Umbilical cord (tissue), 2 donors: Measurements from ENCODE around the gene ADI1. TPM values are rescaled to one million over a fixed set of nuclear protein-coding genes. Genes with fewer than 3 reads are reported as not detected.
"Not testable (repeated sequence)": the region's sequence is repeated elsewhere in the genome, so short reads cannot be mapped to it uniquely, and the experiment has no call there.

Source experiments
- DNase-seq: peaks from one replicate; pipeline ENCODE4 v3.0.0-alpha.2; 2015; ENCODE audit warnings: low spot score
- total RNA-seq: library from RNA; depleted of rRNA; stranded (reverse); fragments of >200 nt; gene quantifications from one replicate; pipeline ENCODE4 v1.2.3, GENCODE V29; 2014; ENCODE audit warnings: low replicate concordance; ENCODE audit not compliant: insufficient read depth

ADI1 gene
- total RNA-seq, 1 donor from 2014 or later, result 30.8 TPM

GRCh38 chr2:3448441-3448911 is 70.9 kb downstream of the ADI1 start:
- DNase-seq, result not testable (repeated sequence)

GRCh38 chr2:3447789-3448317 is 71.5 kb downstream of the ADI1 start:
- DNase-seq, result no peak

Other genes starting within 250 kb of the ADI1 start
- 14.2 TPM for gene EIPR1, start 141.7 kb downstream of the ADI1 start, total RNA-seq
- gene TRAPPC12, start 139.8 kb downstream of the ADI1 start, total RNA-seq, result 133 TPM
- 13.7 TPM for gene RNASEH1, start 38.8 kb upstream of the ADI1 start, total RNA-seq
- 1,422 TPM for gene RPS7, start 55.7 kb upstream of the ADI1 start, total RNA-seq
- gene COLEC11, start 75.6 kb upstream of the ADI1 start, total RNA-seq, result not detected
- 0.48 TPM for gene ALLC, start 138.7 kb upstream of the ADI1 start, total RNA-seq
- 1.7 TPM for gene DCDC2C, start 184.0 kb upstream of the ADI1 start, total RNA-seq